Measurements from ENCODE around the gene TEX11. TPM values are rescaled to one million over a fixed set of nuclear protein-coding genes. Genes with fewer than 3 reads are reported as not detected.
"Not testable (repeated sequence)": the region's sequence is repeated elsewhere in the genome, so short reads cannot be mapped to it uniquely, and the experiment has no call there.

The TEX11 gene
- total RNA-seq, 2 donors from 2014 or later: not detected

DNA sequence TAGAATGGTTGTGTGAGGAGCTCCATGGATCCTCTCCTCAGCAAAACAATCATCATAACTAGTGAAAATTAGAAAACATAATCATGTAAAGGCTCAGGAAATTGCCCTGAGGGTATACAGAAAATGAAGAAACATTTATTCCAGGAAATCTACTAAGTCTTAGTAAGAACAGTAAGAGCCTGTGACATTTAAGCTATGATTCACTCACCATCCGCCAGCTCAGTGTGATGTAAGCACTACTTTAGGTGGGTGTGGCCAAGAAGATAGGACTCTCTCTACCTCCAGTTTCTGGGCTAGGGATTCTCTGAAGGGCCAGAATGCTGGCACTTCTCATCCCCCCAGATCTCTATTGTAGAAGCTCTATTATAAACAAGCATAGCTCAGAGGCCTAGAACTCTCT, 316.4 kb downstream of the TEX11 start:
- Mint-ChIP-seq H3K27ac (peak overlapping the region; percentile 76), H3K4me1 (no peaks in the 10 kb centered on the region), H3K4me3 (peak overlapping the region; percentile 39), H3K36me3 (ENCODE audit: low read depth) (no peaks in the 10 kb centered on the region), H3K9me3 (peaks cover 5% of the 10 kb centered on the region), H3K27me3 (no peaks in the 10 kb centered on the region)
- ATAC-seq (replicated peaks): peak; percentile 99

DNA sequence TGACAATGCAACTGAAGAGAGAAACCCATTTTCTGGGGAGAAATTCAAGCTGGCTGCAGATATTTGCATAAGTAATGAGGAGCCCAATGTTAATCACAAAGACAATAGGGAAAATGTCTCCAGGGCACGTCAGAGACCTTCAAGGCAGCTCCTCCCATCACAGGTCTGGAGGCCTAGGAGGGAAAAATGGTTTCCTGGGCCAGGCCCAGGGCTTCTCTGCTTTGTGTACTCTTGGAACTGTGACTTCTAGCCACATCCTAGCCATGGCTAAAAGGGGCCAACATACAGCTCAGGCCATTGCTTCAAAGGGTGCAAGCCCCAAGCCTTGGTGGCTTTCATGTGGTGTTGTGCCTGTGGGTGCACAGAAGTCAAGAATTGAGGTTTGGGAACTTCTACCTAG, 321.4 kb downstream of the TEX11 start:
- not testable (repeated sequence) for H3K36me3 Mint-ChIP-seq (ENCODE audit: low read depth); H3K4me3 Mint-ChIP-seq

DNA sequence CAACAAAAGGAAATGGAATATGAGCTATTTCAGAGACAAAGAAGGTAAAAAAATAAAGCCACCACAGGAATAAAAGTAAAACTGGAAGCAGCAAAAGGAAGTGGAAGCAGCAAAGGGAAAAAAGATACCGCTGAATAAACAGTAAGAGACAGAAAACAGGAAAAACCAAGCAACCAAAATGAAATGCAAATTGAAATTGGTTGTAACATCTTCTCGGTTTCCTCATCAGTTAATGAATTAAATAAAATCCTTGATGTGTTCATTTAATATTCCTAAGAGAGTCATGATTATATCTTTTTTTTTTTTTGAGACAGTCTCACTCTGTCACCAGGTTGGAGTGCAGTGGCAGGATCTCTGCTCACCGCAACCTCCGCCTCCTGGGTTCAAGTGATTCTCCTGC, 331.1 kb downstream of the TEX11 start:
- ATAC-seq (replicated peaks): no peak

More for the DNA sequence above, 321.4 kb downstream of the TEX11 start:
- not testable (repeated sequence) for ATAC-seq (replicated peaks); H3K4me1 Mint-ChIP-seq; H3K9me3 Mint-ChIP-seq; H3K27me3 Mint-ChIP-seq; H3K27ac Mint-ChIP-seq

DNA sequence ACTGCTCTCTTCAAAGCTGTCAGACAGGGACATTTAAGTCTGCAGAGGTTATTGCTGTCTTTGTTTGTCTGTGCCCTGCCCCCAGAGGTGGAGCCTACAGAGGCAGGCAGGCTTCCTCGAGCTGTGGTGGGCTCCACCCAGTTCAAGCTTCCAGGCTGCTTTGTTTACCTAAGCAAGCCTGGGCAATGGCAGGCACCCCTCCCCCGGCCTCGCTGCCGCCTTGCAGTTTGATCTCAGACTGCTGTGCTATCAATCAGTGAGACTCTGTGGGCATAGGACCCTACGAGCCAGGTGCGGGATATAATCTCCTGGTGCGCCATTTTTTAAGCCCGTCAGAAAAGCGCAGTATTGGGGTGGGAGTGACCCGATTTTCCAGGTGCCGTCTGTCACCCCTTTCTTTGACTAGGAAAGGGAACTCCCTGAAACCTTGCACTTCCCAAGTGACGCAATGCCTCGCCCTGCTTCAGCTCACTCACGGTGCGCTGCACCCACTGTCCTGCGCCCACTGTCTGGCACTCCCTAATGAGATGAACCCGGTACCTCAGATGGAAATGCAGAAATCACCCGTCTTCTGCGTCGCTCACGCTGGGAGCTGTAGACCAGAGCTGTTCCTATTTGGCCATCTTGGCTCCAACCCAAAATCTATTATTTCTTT, 338.5 kb downstream of the TEX11 start:
- H3K27me3 Mint-ChIP-seq; ATAC-seq (replicated peaks): not testable (repeated sequence)

More for the DNA sequence above, 331.1 kb downstream of the TEX11 start:
- no peak overlapping the region for H3K27ac Mint-ChIP-seq
- H3K27me3 Mint-ChIP-seq: peaks cover 4% of the 10 kb centered on the region
- H3K4me3 Mint-ChIP-seq: no peak overlapping the region
- H3K4me1 Mint-ChIP-seq: no peaks in the 10 kb centered on the region
- peaks cover 7% of the 10 kb centered on the region for H3K9me3 Mint-ChIP-seq
- H3K36me3 Mint-ChIP-seq (ENCODE audit: low read depth): no peaks in the 10 kb centered on the region

DNA sequence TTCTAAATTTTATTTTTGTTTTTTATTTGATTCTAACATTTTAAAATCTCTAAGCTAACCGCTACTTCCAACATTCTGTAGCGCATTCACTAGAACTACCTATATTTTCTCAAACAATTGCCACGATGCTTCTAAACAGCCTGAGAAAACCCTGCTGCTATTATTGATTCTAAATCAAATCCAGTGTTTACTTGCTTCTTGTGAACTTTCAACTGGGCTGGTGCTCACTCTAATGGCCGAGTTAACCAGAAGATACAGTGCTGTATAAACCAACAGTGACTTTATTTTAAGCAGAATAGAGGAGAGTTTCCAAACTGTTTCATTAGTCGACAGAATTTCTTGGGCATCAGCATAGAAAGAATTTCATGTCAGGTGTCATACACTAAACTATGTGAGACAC, 353.6 kb downstream of the TEX11 start:
- no peak for ATAC-seq (replicated peaks)
- no peak overlapping the region for H3K4me3 Mint-ChIP-seq
- no peaks in the 10 kb centered on the region for H3K9me3 Mint-ChIP-seq

More for the DNA sequence above, 338.5 kb downstream of the TEX11 start:
- H3K27ac Mint-ChIP-seq; H3K4me3 Mint-ChIP-seq; H3K4me1 Mint-ChIP-seq; H3K9me3 Mint-ChIP-seq; H3K36me3 Mint-ChIP-seq (ENCODE audit: low read depth): not testable (repeated sequence)

DNA sequence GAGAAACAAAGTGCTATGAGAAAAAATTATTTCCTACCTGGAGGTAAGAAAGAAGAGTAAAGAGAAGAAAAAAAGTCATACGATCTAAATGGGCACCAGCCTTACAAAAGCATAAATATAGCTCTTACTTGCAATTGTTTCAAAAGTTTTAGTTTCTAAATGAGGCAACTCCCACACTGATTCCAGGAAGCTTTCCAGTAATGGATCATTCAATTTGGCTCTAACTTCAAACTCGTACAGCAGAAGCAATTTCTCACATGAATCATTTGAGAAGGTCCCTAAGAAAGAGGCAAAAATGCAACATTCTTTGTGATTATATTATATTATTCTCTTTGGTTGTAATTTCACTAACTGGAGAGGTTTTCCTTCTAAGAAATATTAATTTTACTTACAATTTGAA, 354.0 kb downstream of the TEX11 start:
- Mint-ChIP-seq H3K36me3 (ENCODE audit: low read depth) (no peaks in the 10 kb centered on the region), H3K27me3 (no peaks in the 10 kb centered on the region), H3K27ac (no peak overlapping the region), H3K4me1 (no peaks in the 10 kb centered on the region), H3K9me3 (no peaks in the 10 kb centered on the region), H3K4me3 (no peak overlapping the region)
- ATAC-seq (replicated peaks): no peak

More for the DNA sequence above, 353.6 kb downstream of the TEX11 start:
- Mint-ChIP-seq H3K36me3 (ENCODE audit: low read depth) (no peaks in the 10 kb centered on the region), H3K4me1 (no peaks in the 10 kb centered on the region), H3K27me3 (no peaks in the 10 kb centered on the region), H3K27ac (no peak overlapping the region)

DNA sequence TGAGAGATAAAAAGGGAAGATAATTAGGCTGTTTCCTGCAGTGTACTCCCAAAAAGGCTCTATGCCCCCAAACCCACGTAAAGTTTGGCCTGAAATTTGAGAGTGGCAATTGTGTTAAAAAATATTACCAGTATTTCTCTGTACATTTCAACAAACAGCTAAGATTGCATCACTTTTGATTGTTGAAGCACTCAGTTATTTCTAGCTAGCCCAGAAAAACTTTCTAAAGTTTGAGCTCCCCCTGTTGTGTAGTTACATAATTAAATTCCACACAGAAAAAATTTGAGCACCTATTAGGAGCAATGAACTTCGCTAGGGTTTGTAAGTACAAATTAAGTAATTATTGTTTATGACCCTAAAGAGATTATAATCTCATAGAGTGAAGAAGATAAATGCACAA, 354.4 kb downstream of the TEX11 start:
- ATAC-seq (replicated peaks): no peak
- Mint-ChIP-seq H3K27ac (no peak overlapping the region), H3K4me3 (no peak overlapping the region), H3K36me3 (ENCODE audit: low read depth) (no peaks in the 10 kb centered on the region), H3K27me3 (no peaks in the 10 kb centered on the region), H3K9me3 (no peaks in the 10 kb centered on the region), H3K4me1 (no peaks in the 10 kb centered on the region)

DNA sequence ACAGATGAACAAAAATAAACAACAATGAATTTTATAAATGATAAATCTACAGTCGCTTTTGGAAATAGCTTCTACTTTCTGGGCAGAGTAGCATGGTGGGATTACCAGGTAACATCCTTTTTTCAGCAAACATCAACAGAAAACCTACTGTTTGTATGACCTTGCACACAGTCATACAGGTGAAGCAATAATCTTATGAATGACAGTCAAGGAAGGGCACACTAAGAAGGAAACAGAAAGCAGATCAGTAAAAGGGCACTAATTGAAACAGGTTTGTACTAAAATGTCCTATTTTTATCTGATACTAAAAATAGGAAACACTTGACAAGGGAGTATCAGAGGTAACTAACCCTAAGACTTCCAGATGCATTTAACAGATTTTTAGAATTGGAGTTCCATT, 355.0 kb downstream of the TEX11 start:
- H3K27ac Mint-ChIP-seq: no peak overlapping the region
- H3K9me3 Mint-ChIP-seq: no peaks in the 10 kb centered on the region
- no peaks in the 10 kb centered on the region for H3K36me3 Mint-ChIP-seq (ENCODE audit: low read depth)
- no peak overlapping the region for H3K4me3 Mint-ChIP-seq
- H3K4me1 Mint-ChIP-seq: no peaks in the 10 kb centered on the region
- peak; percentile 64 for ATAC-seq (replicated peaks)
- no peaks in the 10 kb centered on the region for H3K27me3 Mint-ChIP-seq

DNA sequence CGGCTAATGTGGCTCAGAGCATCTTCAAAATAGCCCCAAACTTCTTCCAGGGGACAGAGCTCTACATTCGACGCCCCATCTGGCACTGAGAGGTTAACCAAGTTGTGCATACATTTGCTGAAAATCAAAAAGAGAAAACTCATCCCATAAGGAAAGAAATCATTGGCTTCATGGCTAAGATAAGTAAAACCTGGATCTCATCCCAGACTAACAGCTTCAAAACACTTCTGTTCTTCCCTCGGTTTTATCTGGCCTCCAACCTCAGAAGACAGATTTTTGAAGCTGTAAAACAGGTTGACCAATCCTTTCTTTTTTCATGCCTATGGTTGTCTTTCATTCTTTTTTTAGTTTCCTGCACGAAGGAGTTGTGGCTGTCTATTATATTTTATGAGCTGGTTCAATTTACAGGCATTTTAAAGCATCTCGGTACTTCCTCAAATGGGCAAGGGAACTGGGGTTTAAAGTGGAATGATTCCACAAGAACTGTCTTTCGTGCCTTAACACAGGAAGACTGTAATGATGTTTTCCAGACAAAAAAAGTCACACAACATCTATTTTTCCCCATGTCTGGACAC, 356.3 kb downstream of the TEX11 start:
- ATAC-seq (replicated peaks): no peak
- Mint-ChIP-seq H3K4me1 (no peaks in the 10 kb centered on the region), H3K27me3 (no peaks in the 10 kb centered on the region), H3K27ac (no peak overlapping the region), H3K9me3 (no peaks in the 10 kb centered on the region), H3K36me3 (ENCODE audit: low read depth) (no peaks in the 10 kb centered on the region), H3K4me3 (no peak overlapping the region)

DNA sequence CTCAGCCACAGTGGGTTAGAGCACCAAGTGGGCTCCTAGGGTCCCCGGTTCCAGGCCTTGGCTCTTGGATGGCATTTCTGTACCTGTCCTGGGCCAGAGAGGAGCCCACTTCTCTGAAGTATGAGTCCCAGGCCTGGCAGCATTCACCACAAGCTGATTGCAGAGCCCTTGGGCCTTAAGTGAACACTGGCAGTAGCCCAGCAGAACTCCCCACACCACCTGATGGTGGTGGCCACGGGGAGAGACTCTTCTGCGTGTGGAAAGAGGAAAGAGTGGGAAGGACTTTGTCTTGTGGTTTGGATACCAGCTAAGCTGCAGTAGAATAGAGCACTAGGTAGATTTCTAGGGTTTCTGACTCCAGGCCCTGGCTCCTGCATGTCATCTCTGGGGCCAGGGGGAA, 359.1 kb downstream of the TEX11 start:
- no peak for ATAC-seq (replicated peaks)
- peak overlapping the region; percentile 17 for H3K27ac Mint-ChIP-seq
- H3K4me3 Mint-ChIP-seq: no peak overlapping the region
- H3K27me3 Mint-ChIP-seq: no peaks in the 10 kb centered on the region
- no peaks in the 10 kb centered on the region for H3K9me3 Mint-ChIP-seq
- no peaks in the 10 kb centered on the region for H3K36me3 Mint-ChIP-seq (ENCODE audit: low read depth)
- no peaks in the 10 kb centered on the region for H3K4me1 Mint-ChIP-seq

DNA sequence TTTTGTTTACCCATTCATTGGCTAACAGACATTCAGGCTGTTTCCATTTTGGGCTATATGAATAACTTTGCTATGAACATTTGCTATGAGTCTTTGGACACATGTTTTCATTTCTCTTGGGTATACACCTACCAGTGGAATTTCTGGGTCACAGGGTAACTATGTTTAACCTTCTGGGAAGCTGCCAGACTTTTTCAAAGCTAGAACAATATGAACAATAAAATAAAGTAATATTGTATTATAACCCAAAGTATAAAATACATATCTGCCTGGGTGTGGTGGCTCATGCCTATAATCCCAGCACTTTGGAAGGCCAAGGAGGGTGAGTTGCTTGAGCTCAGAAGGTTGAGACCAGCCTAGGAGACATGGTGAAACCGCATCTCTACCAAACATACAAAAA, 373.3 kb downstream of the TEX11 start:
- H3K4me1 Mint-ChIP-seq: no peaks in the 10 kb centered on the region
- no peak overlapping the region for H3K4me3 Mint-ChIP-seq
- H3K27ac Mint-ChIP-seq: no peak overlapping the region
- no peak for ATAC-seq (replicated peaks)
- peaks cover 13% of the 10 kb centered on the region for H3K27me3 Mint-ChIP-seq
- H3K9me3 Mint-ChIP-seq: no peaks in the 10 kb centered on the region
- H3K36me3 Mint-ChIP-seq (ENCODE audit: low read depth): no peaks in the 10 kb centered on the region

DNA sequence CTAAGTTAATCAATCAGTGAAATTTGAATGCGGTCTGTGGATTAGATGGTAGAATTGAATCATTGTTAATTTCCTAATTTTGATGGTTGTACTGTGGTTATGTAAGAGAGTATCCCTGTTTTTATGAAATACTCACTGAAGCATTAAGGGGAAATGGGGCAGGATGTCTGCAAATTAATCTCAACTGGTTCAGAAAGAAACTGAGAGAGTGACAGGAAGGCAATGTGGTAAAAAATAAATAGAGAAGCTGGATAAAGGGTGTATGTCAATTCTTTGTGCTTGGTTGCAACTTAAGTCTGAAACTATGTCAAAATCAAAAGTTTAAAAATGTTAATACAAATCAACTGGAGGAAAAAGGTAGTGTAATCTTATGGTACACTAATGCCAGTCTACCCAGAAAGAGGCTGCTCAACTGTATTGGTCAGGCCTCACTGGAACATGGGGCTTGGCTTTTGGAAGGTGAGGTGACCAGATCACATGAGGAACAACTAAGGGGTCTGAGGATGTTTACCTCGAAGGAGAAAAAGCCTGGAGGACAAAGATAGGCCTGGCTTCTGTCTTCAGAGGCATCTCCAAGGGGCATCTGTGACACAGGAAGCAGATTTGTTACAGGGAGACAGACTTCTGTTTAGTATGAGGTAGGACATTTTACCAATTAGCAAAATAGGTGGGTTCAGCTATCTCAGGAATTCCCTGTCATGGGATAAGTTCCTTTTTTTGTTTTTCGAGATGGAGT, 380.7 kb downstream of the TEX11 start:
- Mint-ChIP-seq H3K9me3 (no peaks in the 10 kb centered on the region), H3K27me3 (no peaks in the 10 kb centered on the region), H3K27ac (no peak overlapping the region), H3K4me3 (no peak overlapping the region), H3K4me1 (no peaks in the 10 kb centered on the region), H3K36me3 (ENCODE audit: low read depth) (no peaks in the 10 kb centered on the region)
- ATAC-seq (replicated peaks): no peak

DNA sequence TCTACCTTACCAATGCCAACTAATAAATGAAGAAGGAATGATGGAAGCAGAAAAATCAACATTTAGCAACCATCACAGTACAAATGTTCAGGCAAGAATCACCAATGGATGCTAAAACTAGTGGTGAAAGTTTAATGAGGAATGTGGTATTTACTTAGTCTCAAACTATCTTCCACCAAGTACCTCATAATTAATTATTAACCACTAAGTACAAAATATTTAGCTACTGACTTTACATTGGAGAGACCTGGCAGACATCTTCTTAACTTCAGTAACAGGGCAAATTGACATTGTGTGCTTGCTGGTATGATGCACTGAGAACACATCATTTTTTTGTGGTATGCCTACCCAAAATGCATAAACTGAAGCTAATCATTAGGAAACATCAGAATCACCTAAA, 381.5 kb downstream of the TEX11 start:
- ATAC-seq (replicated peaks): no peak
- Mint-ChIP-seq H3K4me1 (no peaks in the 10 kb centered on the region), H3K36me3 (ENCODE audit: low read depth) (no peaks in the 10 kb centered on the region), H3K9me3 (no peaks in the 10 kb centered on the region), H3K27me3 (no peaks in the 10 kb centered on the region), H3K27ac (no peak overlapping the region), H3K4me3 (no peak overlapping the region)

DNA sequence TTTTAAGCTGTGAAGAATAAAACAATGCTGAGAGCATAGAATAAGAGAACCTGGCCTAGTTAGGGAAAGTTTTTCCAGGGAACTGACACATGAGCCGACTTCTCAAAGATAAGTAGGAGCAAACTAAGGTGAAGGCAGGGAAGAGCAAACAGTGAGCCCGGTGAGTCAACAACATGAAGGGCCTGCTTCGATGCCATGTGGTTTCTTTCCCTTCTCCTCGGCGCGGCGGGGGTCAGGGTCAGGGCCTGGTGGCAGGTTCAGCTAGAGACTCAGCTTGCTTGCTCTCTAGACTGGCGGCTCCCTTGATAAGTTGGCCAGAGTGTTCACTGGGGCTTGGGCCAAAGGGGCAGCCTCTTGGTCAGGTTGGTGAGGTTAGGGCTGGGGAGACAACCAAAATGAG, 382.8 kb downstream of the TEX11 start:
- Mint-ChIP-seq H3K36me3 (ENCODE audit: low read depth) (no peaks in the 10 kb centered on the region), H3K4me3 (no peak overlapping the region), H3K9me3 (no peaks in the 10 kb centered on the region), H3K27ac (no peak overlapping the region), H3K27me3 (no peaks in the 10 kb centered on the region), H3K4me1 (no peaks in the 10 kb centered on the region)
- no peak for ATAC-seq (replicated peaks)

DNA sequence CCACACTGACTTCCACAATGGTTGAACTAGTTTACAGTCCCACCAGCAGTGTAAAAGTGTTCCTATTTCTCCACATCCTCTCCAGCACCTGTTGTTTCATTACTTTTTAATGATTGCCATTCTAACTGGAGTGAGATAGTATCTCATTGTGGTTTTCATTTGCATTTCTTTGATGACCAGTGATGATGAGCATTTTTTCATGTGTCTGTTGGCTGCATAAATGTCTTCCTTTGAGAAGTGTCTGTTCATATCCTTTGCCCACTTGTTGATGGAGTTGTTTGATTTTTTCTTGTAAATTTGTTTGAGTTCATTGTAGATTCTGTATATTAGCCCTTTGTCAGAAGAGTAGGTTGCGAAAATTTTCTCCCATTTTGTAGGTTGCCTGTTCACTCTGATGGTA, 392.8 kb downstream of the TEX11 start:
- H3K4me3 Mint-ChIP-seq; H3K27ac Mint-ChIP-seq; H3K9me3 Mint-ChIP-seq; H3K36me3 Mint-ChIP-seq (ENCODE audit: low read depth); H3K27me3 Mint-ChIP-seq; H3K4me1 Mint-ChIP-seq; ATAC-seq (replicated peaks): not testable (repeated sequence)

Data from activated T-helper 17 cell treated with anti-CD3 and anti-CD28 coated beads, Interleukin-2, amount 50 U/mL, for 72 hours (primary cell).